KMS-11 (cell line): ENCODE data around the gene HOXA4.

Source experiments
- H2AFZ ChIP-seq: fragments of 200-600 bp; sonication (generic); 2 replicates; pipeline ENCODE4 v1.6.1; 2016; ENCODE audit warnings: antibody characterized with exemption, mixed run types, low read depth
- H3K27ac ChIP-seq: fragments of 200-600 bp; sonication (generic); 2 replicates; pipeline ENCODE4 v1.6.1; 2016; ENCODE audit warnings: mild to moderate bottlenecking, mixed run types
- H3K27me3 ChIP-seq: fragments of 200-600 bp; sonication (generic); 2 replicates; pipeline ENCODE4 v1.6.1; 2017; ENCODE audit warnings: mild to moderate bottlenecking, low read depth, mixed run types, moderate library complexity; ENCODE audit not compliant: insufficient read depth
- H3K36me3 ChIP-seq: fragments of 200-600 bp; sonication (generic); 2 replicates; pipeline ENCODE4 v1.6.1; 2017; ENCODE audit warnings: mild to moderate bottlenecking, mixed run types; ENCODE audit not compliant: insufficient read depth
- H3K4me1 ChIP-seq: fragments of 200-600 bp; sonication (generic); 2 replicates; pipeline ENCODE4 v1.6.1; 2016; ENCODE audit warnings: mild to moderate bottlenecking, low read depth, mixed run types; ENCODE audit not compliant: poor library complexity, severe bottlenecking
- H3K4me2 ChIP-seq: fragments of 200-600 bp; sonication (generic); 2 replicates; pipeline ENCODE4 v1.7.0; 2016; ENCODE audit warnings: mild to moderate bottlenecking, mixed run types
- H3K4me3 ChIP-seq: fragments of 200-600 bp; sonication (generic); IDR thresholded peaks from 2 replicates; pipeline ENCODE4 v1.6.1; 2017; ENCODE audit warnings: low read depth, low read length, mixed read lengths; ENCODE audit not compliant: insufficient read depth
- H3K79me2 ChIP-seq: fragments of 200-600 bp; sonication (generic); 2 replicates; pipeline ENCODE4 v1.6.1; 2016; ENCODE audit warnings: low read depth, mixed run types; ENCODE audit not compliant: insufficient read depth
- H3K9ac ChIP-seq: fragments of 200-600 bp; sonication (generic); 2 replicates; pipeline ENCODE4 v1.6.1; 2016; ENCODE audit warnings: mild to moderate bottlenecking, mixed run types
- H4K20me1 ChIP-seq: fragments of 200-600 bp; sonication (generic); 2 replicates; pipeline ENCODE4 v1.6.1; 2016; ENCODE audit warnings: mild to moderate bottlenecking, mixed run types; ENCODE audit not compliant: insufficient read depth
- TF ChIP-seq, protein P1 (sequence below): fragments of 200-600 bp; sonication (generic); conservative IDR thresholded peaks from 2 replicates; pipeline ENCODE4 v1.6.1; 2017; ENCODE audit warnings: low read depth, mild to moderate bottlenecking, antibody characterized with exemption, low read length, moderate library complexity, mixed read lengths

HOXA4 gene

GRCh38 chr7:27091941-27092818 is 38.4 kb downstream of the HOXA4 start:
- Histone ChIP-seq H3K27ac (no peak overlapping the region), H4K20me1 (no peaks in the 10 kb centered on the region), H3K4me3 (no peak overlapping the region), H3K27me3 (no peaks in the 10 kb centered on the region), H3K4me1 (no peaks in the 10 kb centered on the region), H2AFZ (no peak overlapping the region), H3K9ac (no peak overlapping the region), H3K4me2 (no peak overlapping the region), H3K36me3 (no peaks in the 10 kb centered on the region), H3K79me2 (peaks cover 4% of the 10 kb centered on the region)
- TF ChIP-seq, protein P1, sequence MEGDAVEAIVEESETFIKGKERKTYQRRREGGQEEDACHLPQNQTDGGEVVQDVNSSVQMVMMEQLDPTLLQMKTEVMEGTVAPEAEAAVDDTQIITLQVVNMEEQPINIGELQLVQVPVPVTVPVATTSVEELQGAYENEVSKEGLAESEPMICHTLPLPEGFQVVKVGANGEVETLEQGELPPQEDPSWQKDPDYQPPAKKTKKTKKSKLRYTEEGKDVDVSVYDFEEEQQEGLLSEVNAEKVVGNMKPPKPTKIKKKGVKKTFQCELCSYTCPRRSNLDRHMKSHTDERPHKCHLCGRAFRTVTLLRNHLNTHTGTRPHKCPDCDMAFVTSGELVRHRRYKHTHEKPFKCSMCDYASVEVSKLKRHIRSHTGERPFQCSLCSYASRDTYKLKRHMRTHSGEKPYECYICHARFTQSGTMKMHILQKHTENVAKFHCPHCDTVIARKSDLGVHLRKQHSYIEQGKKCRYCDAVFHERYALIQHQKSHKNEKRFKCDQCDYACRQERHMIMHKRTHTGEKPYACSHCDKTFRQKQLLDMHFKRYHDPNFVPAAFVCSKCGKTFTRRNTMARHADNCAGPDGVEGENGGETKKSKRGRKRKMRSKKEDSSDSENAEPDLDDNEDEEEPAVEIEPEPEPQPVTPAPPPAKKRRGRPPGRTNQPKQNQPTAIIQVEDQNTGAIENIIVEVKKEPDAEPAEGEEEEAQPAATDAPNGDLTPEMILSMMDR, result no peak

GRCh38 chr7:27091105-27091504 is 39.5 kb downstream of the HOXA4 start:
- Histone ChIP-seq H3K4me2 (no peak overlapping the region), H4K20me1 (no peaks in the 10 kb centered on the region), H3K4me3 (no peak overlapping the region), H3K4me1 (no peaks in the 10 kb centered on the region), H3K9ac (no peak overlapping the region), H3K27me3 (no peaks in the 10 kb centered on the region), H3K27ac (no peak overlapping the region), H2AFZ (no peak overlapping the region), H3K79me2 (no peaks in the 10 kb centered on the region), H3K36me3 (no peaks in the 10 kb centered on the region)
- TF ChIP-seq, protein P1, result no peak

DNA sequence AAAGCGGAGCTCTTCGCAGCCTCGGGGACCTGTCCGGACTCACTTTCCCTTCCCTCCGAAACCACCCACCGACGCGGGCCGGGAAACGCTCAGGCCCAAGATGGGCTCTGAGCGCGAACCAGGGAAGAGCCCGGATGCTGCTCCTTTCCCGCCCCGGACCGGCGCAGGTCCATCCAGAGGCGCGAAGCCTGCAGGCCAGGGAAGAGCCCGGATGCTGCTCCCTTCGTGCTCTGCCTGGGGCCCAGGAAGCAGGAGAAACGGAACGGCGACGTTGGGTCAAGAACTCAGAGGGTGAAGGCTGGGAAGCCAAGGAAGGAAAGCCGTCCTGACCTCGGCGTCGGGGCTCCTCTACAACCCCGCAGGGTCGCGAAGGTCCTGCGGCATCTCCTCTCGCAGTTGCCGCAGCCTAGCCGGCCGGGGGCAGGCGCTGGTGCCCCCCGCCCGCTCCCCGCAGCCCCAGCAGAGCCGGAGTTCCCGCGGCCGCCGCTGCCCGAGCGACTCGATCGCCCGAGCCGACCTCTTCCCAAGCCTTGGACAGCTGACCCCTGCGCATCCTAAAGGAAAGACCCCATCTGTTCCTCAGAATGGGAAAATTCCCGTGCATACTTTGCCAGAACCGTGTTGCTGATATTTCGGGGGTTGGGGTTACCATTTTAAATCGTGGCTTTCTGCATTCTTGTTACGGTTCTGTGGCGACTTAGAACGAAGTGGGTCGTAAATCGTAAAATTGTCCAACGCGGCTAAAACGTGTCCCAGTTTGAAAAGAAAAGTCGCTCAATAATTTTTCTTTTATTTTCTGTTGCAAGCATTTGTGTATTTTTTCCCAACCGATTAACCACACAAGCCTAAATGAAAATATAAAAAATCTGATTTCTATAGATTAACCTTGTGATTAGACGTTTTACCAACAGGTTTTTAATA is 42.3 kb downstream of the HOXA4 start:
- H3K4me2 ChIP-seq, result no peak overlapping the region
- H3K4me1 ChIP-seq, result no peaks in the 10 kb centered on the region
- H3K36me3 ChIP-seq, result no peaks in the 10 kb centered on the region
- H3K79me2 ChIP-seq, result no peaks in the 10 kb centered on the region
- H2AFZ ChIP-seq, result no peak overlapping the region
- no peaks in the 10 kb centered on the region for H3K27me3 ChIP-seq
- H3K9ac ChIP-seq, result no peak overlapping the region
- no peaks in the 10 kb centered on the region for H4K20me1 ChIP-seq
- no peak overlapping the region for H3K27ac ChIP-seq
- H3K4me3 ChIP-seq, result no peak overlapping the region
- TF ChIP-seq, protein P1, result no peak

DNA sequence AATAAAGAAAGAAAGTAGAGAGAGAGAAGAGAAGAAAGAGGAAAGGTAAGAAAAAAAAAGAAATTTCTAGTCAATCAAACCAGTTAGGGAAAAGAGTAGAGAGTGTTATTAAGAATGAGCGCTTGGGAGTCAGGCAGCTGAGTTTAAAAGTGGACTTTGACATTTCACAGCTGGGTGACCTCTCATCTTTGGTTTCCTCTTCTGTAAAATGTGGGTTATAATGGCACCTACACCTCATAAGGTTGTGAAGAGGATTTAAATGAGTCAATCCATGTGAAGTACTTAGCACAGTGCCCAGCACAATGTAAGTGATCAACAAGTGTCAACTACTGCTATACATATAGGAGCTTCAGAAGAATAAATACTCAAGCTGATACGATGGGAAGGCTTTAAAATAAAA is 46.9 kb downstream of the HOXA4 start:
- Histone ChIP-seq H3K4me2 (no peak overlapping the region), H3K27me3 (no peaks in the 10 kb centered on the region), H3K79me2 (no peaks in the 10 kb centered on the region)

More for the DNA sequence above, 46.9 kb downstream of the HOXA4 start:
- TF ChIP-seq, protein P1, result no peak
- Histone ChIP-seq H3K36me3 (no peaks in the 10 kb centered on the region), H3K27ac (no peak overlapping the region), H3K4me3 (no peak overlapping the region), H3K9ac (no peak overlapping the region), H3K4me1 (peaks cover 14% of the 10 kb centered on the region), H2AFZ (no peak overlapping the region), H4K20me1 (no peaks in the 10 kb centered on the region)
